Caco-2 (cell line): ENCODE results near the gene NEURL2. TPM values are rescaled to one million over a fixed set of nuclear protein-coding genes. Genes with fewer than 3 reads are reported as not detected.

Source experiments
- BruUV-seq: library from RNA; stranded (reverse); fragments of 400-500 nt; replicated peaks from 2 replicates; lab custom pipeline; 2021; lab: Mats Ljungman, UMichigan
- CTCF ChIA-PET: fragments of 300-600 bp; sonication (Branson Sonifier 250); formaldehyde crosslinking; loops from one replicate; lab custom pipeline; 2022; ENCODE audit warnings: antibody characterized with exemption; lab: Charles Lee
- POLR2A ChIA-PET: fragments of 300-600 bp; sonication (Branson Sonifier 250); formaldehyde crosslinking; loops from one replicate; lab custom pipeline; 2022; ENCODE audit warnings: antibody characterized with exemption; lab: Charles Lee
- DNase-seq, 2 experiments: peaks; one replicate each; pipeline versions ENCODE4 v3.0.0 to v3.0.0-alpha.2; 2020 to 2022
- H3K27me3 ChIP-seq: replicated peaks from 2 replicates; pipeline ENCODE4 v1.6.0; 2011; ENCODE audit warnings: low read length; ENCODE audit not compliant: control insufficient read depth, insufficient read depth
- H3K36me3 ChIP-seq: 2 replicates; pipeline ENCODE4 v1.5.1; 2011; ENCODE audit warnings: low read length; ENCODE audit not compliant: control insufficient read depth, insufficient read depth
- H3K4me1 ChIP-seq: fragments of 250-450 bp; sonication (Bioruptor Pico); 2 replicates; pipeline ENCODE4 v1.5.1; 2020; ENCODE audit warnings: mild to moderate bottlenecking
- H3K4me3 ChIP-seq: 2 replicates; pipeline ENCODE4 v1.5.1; 2011; ENCODE audit warnings: low read depth, mild to moderate bottlenecking, control low read depth, low read length
- H3K9me3 ChIP-seq: fragments of 250-450 bp; sonication (Bioruptor Pico); 2 replicates; pipeline ENCODE4 v1.5.1; 2020; ENCODE audit warnings: mild to moderate bottlenecking, moderate library complexity
- H3K27ac Mint-ChIP-seq: one replicate; pipeline ENCODE4 v1.8.0; 2022; ENCODE audit warnings: mixed read lengths; ENCODE audit not compliant: unreplicated experiment
- H3K27me3 Mint-ChIP-seq: one replicate; pipeline ENCODE4 v1.8.0; 2022; ENCODE audit warnings: mixed read lengths; ENCODE audit not compliant: insufficient read depth, unreplicated experiment
- H3K36me3 Mint-ChIP-seq: one replicate; pipeline ENCODE4 v1.8.0; 2022; ENCODE audit warnings: mild to moderate bottlenecking, mixed read lengths; ENCODE audit not compliant: insufficient read depth, unreplicated experiment
- H3K4me1 Mint-ChIP-seq: one replicate; pipeline ENCODE4 v1.8.0; 2022; ENCODE audit warnings: low read depth, mixed read lengths; ENCODE audit not compliant: unreplicated experiment
- H3K4me3 Mint-ChIP-seq: one replicate; pipeline ENCODE4 v1.8.0; 2022; ENCODE audit warnings: mild to moderate bottlenecking, moderate library complexity, mixed read lengths; ENCODE audit not compliant: unreplicated experiment
- H3K9me3 Mint-ChIP-seq: one replicate; pipeline ENCODE4 v1.8.0; 2022; ENCODE audit warnings: mixed read lengths; ENCODE audit not compliant: unreplicated experiment
- CTCF ChIP-seq, 2 experiments: fragments of 200-600 bp in 1 of 2; IDR thresholded peaks; 1 replicate in 1 of 2; 2 replicates in 1 of 2; pipeline versions ENCODE4 v1.5.1 to v1.8.0; 2011 to 2022; ENCODE audit warnings: antibody characterized with exemption in 1 of 2, control low read depth in 1 of 2, inconsistent platforms in 1 of 2, low read depth in 1 of 2, low read length in 1 of 2, mild to moderate bottlenecking in 1 of 2, moderate library complexity in 1 of 2; ENCODE audit not compliant: insufficient read depth in 1 of 2, severe bottlenecking in 1 of 2, unreplicated experiment in 1 of 2
- intact Hi-C: fragments of 100-400 bp; cut with micrococcal nuclease; formaldehyde crosslinking; loops from one replicate; pipeline ENCODE4 v1.10.0; 2022; ENCODE audit not compliant: unreplicated experiment
- total RNA-seq: library from RNA; stranded (reverse); gene quantifications from 2 replicates; pipeline ENCODE4 v1.2.3, GENCODE V29; 2022

NEURL2 gene
- total RNA-seq, 1 experiment from 2014 or later = 12.6 TPM

GRCh38 chr20:45918779-45919537 is 27.9 kb upstream of the NEURL2 start:
- no TSS peak for BruUV-seq
- CTCF ChIA-PET = interaction anchor here (1.4 kb wide), 1 partner anchor 29 kb away, joined by 5 read pairs; no protein-coding TSS in a partner anchor
- H3K27ac Mint-ChIP-seq = no peak overlapping the region
- intact Hi-C loops = no loop called here
- H3K36me3 Mint-ChIP-seq = no peaks in the 10 kb centered on the region
- no peak overlapping the region for H3K4me3 Mint-ChIP-seq
- H3K9me3 Mint-ChIP-seq = no peaks in the 10 kb centered on the region
- H3K36me3 ChIP-seq = no peaks in the 10 kb centered on the region
- H3K27me3 Mint-ChIP-seq = no peaks in the 10 kb centered on the region
- H3K4me1 Mint-ChIP-seq = peaks cover 7% of the 10 kb centered on the region
- H3K4me1 ChIP-seq = peaks cover 24% of the 10 kb centered on the region
- no peak for TF ChIP-seq CTCF (IDR thresholded peaks at IDR 0.05; ENCODE audit: insufficient read depth in 1 of 2, low read depth in 1 of 2, low read length in 1 of 2, severe bottlenecking in 1 of 2, unreplicated experiment in 1 of 2)
- H3K27me3 ChIP-seq = no peaks in the 10 kb centered on the region
- H3K9me3 ChIP-seq = no peaks in the 10 kb centered on the region
- POLR2A ChIA-PET = interaction anchor here (0.6 to 2.4 kb wide), 7 partner anchors 10 to 104 kb away, joined by 3 to 17 read pairs (median 4); partner anchors contain the start of gene PCIF1
- no peak for DNase-seq
- H3K4me3 ChIP-seq = no peak overlapping the region

- BruUV-seq = no TSS peak
- H3K9me3 Mint-ChIP-seq = no peaks in the 10 kb centered on the region
- H3K4me1 Mint-ChIP-seq = peaks cover 7% of the 10 kb centered on the region
- no peak overlapping the region for H3K4me3 Mint-ChIP-seq
- TF ChIP-seq CTCF (IDR thresholded peaks at IDR 0.05; ENCODE audit: insufficient read depth in 1 of 2, low read depth in 1 of 2, low read length in 1 of 2, severe bottlenecking in 1 of 2, unreplicated experiment in 1 of 2) = no peak
- ChIA-PET POLR2A (interaction anchor here (0.6 to 1.2 kb wide), 6 partner anchors 9 to 103 kb away, joined by 3 to 5 read pairs (median 4); partner anchors contain the start of gene PCIF1), CTCF (no interaction called here)
- H3K27ac Mint-ChIP-seq = no peak overlapping the region
- H3K27me3 ChIP-seq = no peaks in the 10 kb centered on the region
- H3K9me3 ChIP-seq = no peaks in the 10 kb centered on the region
- no peaks in the 10 kb centered on the region for H3K27me3 Mint-ChIP-seq
- no peak for DNase-seq
- peaks cover 24% of the 10 kb centered on the region for H3K4me1 ChIP-seq
- no peak overlapping the region for H3K4me3 ChIP-seq
- no peaks in the 10 kb centered on the region for H3K36me3 ChIP-seq
- no peaks in the 10 kb centered on the region for H3K36me3 Mint-ChIP-seq
- intact Hi-C loops = no loop called here
Observed at GRCh38 chr20:45918182-45918737, 27.3 kb upstream of the NEURL2 start.

GRCh38 chr20:45917790-45918141 is 26.8 kb upstream of the NEURL2 start:
- Mint-ChIP-seq H3K9me3 (no peaks in the 10 kb centered on the region), H3K36me3 (no peaks in the 10 kb centered on the region), H3K4me1 (peaks cover 7% of the 10 kb centered on the region), H3K27ac (no peak overlapping the region), H3K27me3 (no peaks in the 10 kb centered on the region), H3K4me3 (no peak overlapping the region)
- intact Hi-C loops = no loop called here
- H3K9me3 ChIP-seq = no peaks in the 10 kb centered on the region
- DNase-seq = no peak
- TF ChIP-seq CTCF (IDR thresholded peaks at IDR 0.05; ENCODE audit: insufficient read depth in 1 of 2, low read depth in 1 of 2, low read length in 1 of 2, severe bottlenecking in 1 of 2, unreplicated experiment in 1 of 2) = no peak
- ChIA-PET CTCF (no interaction called here), POLR2A (interaction anchor here (0.5 to 1.2 kb wide), 3 partner anchors 16 to 18 kb away, joined by 3 to 5 read pairs (median 3); partner anchors contain the start of gene PCIF1)
- no TSS peak for BruUV-seq
- no peaks in the 10 kb centered on the region for H3K27me3 ChIP-seq
- H3K4me1 ChIP-seq = peaks cover 20% of the 10 kb centered on the region
- no peak overlapping the region for H3K4me3 ChIP-seq
- H3K36me3 ChIP-seq = no peaks in the 10 kb centered on the region
